Kidney (tissue), 14 donors: Measurements from ENCODE around the gene MAD1L1. TPM values are rescaled to one million over a fixed set of nuclear protein-coding genes. Genes with fewer than 3 reads are reported as not detected.

Source experiments
- DNase-seq, 5 donors: peaks; one replicate each; pipeline ENCODE4 v3.0.0-alpha.2; 2013 to 2020
- FAIRE-seq: peaks from 2 replicates; lab custom pipeline; 2012; peaks lifted over from hg19 to GRCh38; lab: Jason Lieb, UNC
- H3K27ac ChIP-seq, 2 donors: one replicate each; pipeline ENCODE4 v1.7.0; 2013; ENCODE audit warnings: low read depth in 2 of 2, low read length in 2 of 2, inconsistent platforms in 1 of 2
- H3K27me3 ChIP-seq: one replicate; pipeline ENCODE4 v1.7.1; 2013; ENCODE audit warnings: low read length, inconsistent platforms; ENCODE audit not compliant: control insufficient read depth, insufficient read depth
- H3K36me3 ChIP-seq, 3 donors: one replicate each; pipeline versions ENCODE4 v1.7.0 to v1.7.1; 2013; ENCODE audit warnings: low read length in 3 of 3, control low read depth in 1 of 3, inconsistent platforms in 1 of 3; ENCODE audit not compliant: insufficient read depth in 3 of 3, control insufficient read depth in 2 of 3
- H3K4me1 ChIP-seq, 3 donors: one replicate each; pipeline versions ENCODE4 v1.7.0 to v1.7.1; 2013; ENCODE audit warnings: low read length in 3 of 3, inconsistent platforms in 1 of 3, low read depth in 1 of 3; ENCODE audit not compliant: control insufficient read depth in 2 of 3, insufficient read depth in 2 of 3
- H3K4me3 ChIP-seq, 3 donors: one replicate each; pipeline versions ENCODE4 v1.7.0 to v1.8.1; 2013; ENCODE audit warnings: low read length in 3 of 3, control low read depth in 1 of 3, inconsistent platforms in 1 of 3
- H3K9ac ChIP-seq, 3 donors: one replicate each; pipeline versions ENCODE4 v1.7.0 to v1.7.1; 2013; ENCODE audit warnings: low read length in 3 of 3, control low read depth in 1 of 3, inconsistent platforms in 1 of 3
- H3K9me3 ChIP-seq, 3 donors: one replicate each; pipeline versions ENCODE4 v1.7.0 to v1.7.1; 2013; ENCODE audit warnings: low read length in 3 of 3, control low read depth in 1 of 3, inconsistent platforms in 1 of 3; ENCODE audit not compliant: control insufficient read depth in 2 of 3, insufficient read depth in 1 of 3
- CTCF ChIP-seq: IDR thresholded peaks from 3 replicates; pipeline ENCODE4 v1.5.1; 2012; ENCODE audit warnings: mild to moderate bottlenecking, moderate library complexity, borderline replicate concordance; ENCODE audit not compliant: insufficient read depth; ENCODE audit errors: extremely low read depth
- intact Hi-C: fragments of 100-400 bp; cut with DNase I; formaldehyde crosslinking; loops from one replicate; pipeline ENCODE4 v1.11.1; 2022
- polyA plus RNA-seq: library from polyadenylated mRNA; stranded (reverse); fragments of 350-450 nt; fragmentation: Illumina TruSeq; extraction: RNeasy Lipid Tissue Mini Kit (QIAGEN cat#74804); gene quantifications from one replicate; pipeline ENCODE4 v1.2.3, GENCODE V29; 2014; ENCODE audit warnings: low read depth, low replicate concordance; ENCODE audit not compliant: insufficient read depth
- total RNA-seq: library from RNA; stranded (reverse); fragmentation: NEBNext Ultra II Directional; extraction: Animal tissue kit (Norgen Biotek cat#: 25700); gene quantifications from one replicate; pipeline ENCODE4 v1.2.1, GENCODE V29; 2021
- donor health status: control.
- donor health status: control.
- donor health status: control.
- donor health status: control.
- donor health status: control.
- donor health status: DM: yes; HTN: yes; CAD: no.
- donor health status: Normal renal cell carcinoma (clear cell type).

Gene MAD1L1
- total and polyA plus RNA-seq, 2 donors from 2014 or later: 33.2 to 45.2 TPM

GRCh38 chr7:2032876-2033407 is 199.8 kb downstream of the MAD1L1 start:
- FAIRE-seq (no peak), DNase-seq (peak in 2 of 5 donors; percentile 34 to 68)
- Histone ChIP-seq H3K36me3 (no peaks in the 10 kb centered on the region), H3K9me3 (peaks cover 0 to 6% (median 0%) of the 10 kb centered on the region in 3 donors), H3K27me3 (no peaks in the 10 kb centered on the region), H3K4me1 (peaks cover 0 to 18% (median under 1%) of the 10 kb centered on the region in 3 donors), H3K4me3 (no peak overlapping the region), H3K27ac (no peak overlapping the region), H3K9ac (no peak overlapping the region)
- no peak for TF ChIP-seq CTCF
- intact Hi-C loops: no loop called here

- FAIRE-seq (no peak), DNase-seq (peak in 2 of 5 donors; percentile 32 to 89)
- intact Hi-C loops: no loop called here
- H3K9me3 ChIP-seq: peaks cover 0 to 6% (median 0%) of the 10 kb centered on the region in 3 donors
- peaks cover 0 to 15% (median 0%) of the 10 kb centered on the region in 3 donors for H3K4me1 ChIP-seq
- TF ChIP-seq CTCF: no peak
- no peaks in the 10 kb centered on the region for H3K27me3 ChIP-seq
- no peak overlapping the region for H3K9ac ChIP-seq
- H3K27ac ChIP-seq: peak overlapping the region in 1 of 2 donors; percentile 1
- no peak overlapping the region for H3K4me3 ChIP-seq
- H3K36me3 ChIP-seq: no peaks in the 10 kb centered on the region
Observed at GRCh38 chr7:2032030-2032875, 200.5 kb downstream of the MAD1L1 start.

GRCh38 chr7:2031451-2031845 is 201.3 kb downstream of the MAD1L1 start:
- H3K9me3 ChIP-seq: peaks cover 0 to 6% (median 0%) of the 10 kb centered on the region in 3 donors

More at GRCh38 chr7:2031451-2031845, 201.3 kb downstream of the MAD1L1 start:
- H3K36me3 ChIP-seq: no peaks in the 10 kb centered on the region
- no peaks in the 10 kb centered on the region for H3K27me3 ChIP-seq
- peak overlapping the region in 1 of 2 donors; percentile 1 for H3K27ac ChIP-seq
- H3K4me1 ChIP-seq: peaks cover 0 to 14% (median 0%) of the 10 kb centered on the region in 3 donors
- DNase-seq (peak in 2 of 5 donors; percentile 43 to 57), FAIRE-seq (no peak)
- intact Hi-C loops: no loop called here
- no peak overlapping the region for H3K4me3 ChIP-seq
- no peak for TF ChIP-seq CTCF
- no peak overlapping the region for H3K9ac ChIP-seq
